EL (cell line): Measurements from ENCODE around the gene FMO5.
"Not testable (repeated sequence)": the region's sequence is repeated elsewhere in the genome, so short reads cannot be mapped to it uniquely, and the experiment has no call there.

Experiments used
- DNase-seq: peaks from one replicate; pipeline ENCODE4 v3.0.0-alpha.2; 2016

FMO5 gene

GRCh38 chr1:147238925-147239820 lies 14.0 kb upstream of the FMO5 start:
- DNase-seq = no peak

GRCh38 chr1:147238053-147238902 lies 13.1 kb upstream of the FMO5 start:
- no peak for DNase-seq

- no peak for DNase-seq
These were observed 12.0 kb upstream of the FMO5 start for GRCh38 chr1:147236959-147237791.

- no peak for DNase-seq
These were observed 11.3 kb upstream of the FMO5 start for GRCh38 chr1:147236448-147236847.

- no peak for DNase-seq
These were observed 10.7 kb upstream of the FMO5 start for GRCh38 chr1:147235822-147236221.

GRCh38 chr1:147233903-147234302 lies 8.8 kb upstream of the FMO5 start:
- DNase-seq = not testable (repeated sequence)

GRCh38 chr1:147231032-147231431 lies 5.9 kb upstream of the FMO5 start:
- not testable (repeated sequence) for DNase-seq

GRCh38 chr1:147223740-147224615 lies 1.2 kb downstream of the FMO5 start:
- no peak for DNase-seq

- no peak for DNase-seq
These were observed 6.5 kb downstream of the FMO5 start for GRCh38 chr1:147218606-147219005.

GRCh38 chr1:147217141-147217540 lies 8.0 kb downstream of the FMO5 start:
- DNase-seq = no peak

GRCh38 chr1:147216124-147216523 lies 9.0 kb downstream of the FMO5 start:
- no peak for DNase-seq

GRCh38 chr1:147215540-147215916 lies 9.6 kb downstream of the FMO5 start:
- DNase-seq = no peak

- no peak for DNase-seq
These were observed 10.1 kb downstream of the FMO5 start for GRCh38 chr1:147214842-147215539.

GRCh38 chr1:147214325-147214724 lies 10.8 kb downstream of the FMO5 start:
- DNase-seq = no peak

GRCh38 chr1:147213271-147213670 lies 11.9 kb downstream of the FMO5 start:
- DNase-seq = no peak

GRCh38 chr1:147211577-147211976 lies 13.6 kb downstream of the FMO5 start:
- DNase-seq = no peak

- no peak for DNase-seq
These were observed 14.2 kb downstream of the FMO5 start for GRCh38 chr1:147210987-147211386.

GRCh38 chr1:147209825-147210821 lies 15.0 kb downstream of the FMO5 start:
- DNase-seq = no peak

- DNase-seq = no peak
These were observed 16.5 kb downstream of the FMO5 start for GRCh38 chr1:147208619-147209018.

GRCh38 chr1:147207192-147207591 lies 17.9 kb downstream of the FMO5 start:
- DNase-seq = no peak
